Kidney (tissue), 14 donors: ENCODE data around the gene SPTBN5. TPM values are rescaled to one million over a fixed set of nuclear protein-coding genes. Genes with fewer than 3 reads are reported as not detected.

Source experiments
- DNase-seq, 5 donors: peaks; one replicate each; pipeline ENCODE4 v3.0.0-alpha.2; 2013 to 2020
- FAIRE-seq: peaks from 2 replicates; lab custom pipeline; 2012; peaks lifted over from hg19 to GRCh38; lab: Jason Lieb, UNC
- H3K27ac ChIP-seq, 2 donors: one replicate each; pipeline ENCODE4 v1.7.0; 2013; ENCODE audit warnings: low read depth in 2 of 2, low read length in 2 of 2, inconsistent platforms in 1 of 2
- H3K27me3 ChIP-seq: one replicate; pipeline ENCODE4 v1.7.1; 2013; ENCODE audit warnings: low read length, inconsistent platforms; ENCODE audit not compliant: control insufficient read depth, insufficient read depth
- H3K36me3 ChIP-seq, 3 donors: one replicate each; pipeline versions ENCODE4 v1.7.0 to v1.7.1; 2013; ENCODE audit warnings: low read length in 3 of 3, control low read depth in 1 of 3, inconsistent platforms in 1 of 3; ENCODE audit not compliant: insufficient read depth in 3 of 3, control insufficient read depth in 2 of 3
- H3K4me1 ChIP-seq, 3 donors: one replicate each; pipeline versions ENCODE4 v1.7.0 to v1.7.1; 2013; ENCODE audit warnings: low read length in 3 of 3, inconsistent platforms in 1 of 3, low read depth in 1 of 3; ENCODE audit not compliant: control insufficient read depth in 2 of 3, insufficient read depth in 2 of 3
- H3K4me3 ChIP-seq, 3 donors: one replicate each; pipeline versions ENCODE4 v1.7.0 to v1.8.1; 2013; ENCODE audit warnings: low read length in 3 of 3, control low read depth in 1 of 3, inconsistent platforms in 1 of 3
- H3K9ac ChIP-seq, 3 donors: one replicate each; pipeline versions ENCODE4 v1.7.0 to v1.7.1; 2013; ENCODE audit warnings: low read length in 3 of 3, control low read depth in 1 of 3, inconsistent platforms in 1 of 3
- H3K9me3 ChIP-seq, 3 donors: one replicate each; pipeline versions ENCODE4 v1.7.0 to v1.7.1; 2013; ENCODE audit warnings: low read length in 3 of 3, control low read depth in 1 of 3, inconsistent platforms in 1 of 3; ENCODE audit not compliant: control insufficient read depth in 2 of 3, insufficient read depth in 1 of 3
- CTCF ChIP-seq: IDR thresholded peaks from 3 replicates; pipeline ENCODE4 v1.5.1; 2012; ENCODE audit warnings: mild to moderate bottlenecking, moderate library complexity, borderline replicate concordance; ENCODE audit not compliant: insufficient read depth; ENCODE audit errors: extremely low read depth
- intact Hi-C: fragments of 100-400 bp; cut with DNase I; formaldehyde crosslinking; loops from one replicate; pipeline ENCODE4 v1.11.1; 2022
- polyA plus RNA-seq: library from polyadenylated mRNA; stranded (reverse); fragments of 350-450 nt; fragmentation: Illumina TruSeq; extraction: RNeasy Lipid Tissue Mini Kit (QIAGEN cat#74804); gene quantifications from one replicate; pipeline ENCODE4 v1.2.3, GENCODE V29; 2014; ENCODE audit warnings: low read depth, low replicate concordance; ENCODE audit not compliant: insufficient read depth
- total RNA-seq: library from RNA; stranded (reverse); fragmentation: NEBNext Ultra II Directional; extraction: Animal tissue kit (Norgen Biotek cat#: 25700); gene quantifications from one replicate; pipeline ENCODE4 v1.2.1, GENCODE V29; 2021
- donor health status: control.
- donor health status: control.
- donor health status: control.
- donor health status: control.
- donor health status: control.
- donor health status: DM: yes; HTN: yes; CAD: no.
- donor health status: Normal renal cell carcinoma (clear cell type).

SPTBN5 gene
- total and polyA plus RNA-seq, 2 donors from 2014 or later: 1.2 to 2.6 TPM

- intact Hi-C loops: no loop called here
- Histone ChIP-seq H3K9me3 (no peaks in the 10 kb centered on the region), H3K4me1 (no peaks in the 10 kb centered on the region), H3K27me3 (no peaks in the 10 kb centered on the region), H3K36me3 (peaks cover 0 to 3% (median 0%) of the 10 kb centered on the region in 3 donors), H3K27ac (no peak overlapping the region), H3K4me3 (no peak overlapping the region), H3K9ac (no peak overlapping the region)
- FAIRE-seq (no peak), DNase-seq (no peak)
- no peak for TF ChIP-seq CTCF
These were observed 53.2 kb downstream of the SPTBN5 start for GRCh38 chr15:41840673-41841072.

- FAIRE-seq: no peak
- no peaks in the 10 kb centered on the region for H3K27me3 ChIP-seq
- TF ChIP-seq CTCF: no peak
- no peak overlapping the region for H3K4me3 ChIP-seq
- H3K4me1 ChIP-seq: no peaks in the 10 kb centered on the region
- intact Hi-C loops: no loop called here
- H3K9ac ChIP-seq: no peak overlapping the region
- H3K36me3 ChIP-seq: peaks cover 0 to 3% (median 0%) of the 10 kb centered on the region in 3 donors
- H3K27ac ChIP-seq: no peak overlapping the region
- no peak for DNase-seq
- no peaks in the 10 kb centered on the region for H3K9me3 ChIP-seq
These were observed 53.9 kb downstream of the SPTBN5 start for GRCh38 chr15:41839781-41840491.

GRCh38 chr15:41838400-41838897 lies 55.4 kb downstream of the SPTBN5 start, which contains the start of gene PLA2G4B:
Gene PLA2G4B, plus strand, starts transcription at chr15:41838847. Its CDS starts 67 bp downstream, at chr15:41838914.
- Histone ChIP-seq H3K36me3 (peaks cover 0 to 3% (median 0%) of the 10 kb centered on the region in 3 donors), H3K9ac (no peak within 1 kb of the TSS), H3K4me1 (no peaks in the 10 kb centered on the region), H3K27me3 (no peaks in the 10 kb centered on the region), H3K27ac (no peak within 1 kb of the TSS), H3K9me3 (no peaks in the 10 kb centered on the region), H3K4me3 (no peak within 1 kb of the TSS)
- intact Hi-C loops: no loop called here
- no peak for FAIRE-seq
- TF ChIP-seq CTCF: no peak
- no peak for DNase-seq
